Measurements from ENCODE around the gene PRPSAP2.
"Not testable (repeated sequence)": the region's sequence is repeated elsewhere in the genome, so short reads cannot be mapped to it uniquely, and the experiment has no call there.

DNA sequence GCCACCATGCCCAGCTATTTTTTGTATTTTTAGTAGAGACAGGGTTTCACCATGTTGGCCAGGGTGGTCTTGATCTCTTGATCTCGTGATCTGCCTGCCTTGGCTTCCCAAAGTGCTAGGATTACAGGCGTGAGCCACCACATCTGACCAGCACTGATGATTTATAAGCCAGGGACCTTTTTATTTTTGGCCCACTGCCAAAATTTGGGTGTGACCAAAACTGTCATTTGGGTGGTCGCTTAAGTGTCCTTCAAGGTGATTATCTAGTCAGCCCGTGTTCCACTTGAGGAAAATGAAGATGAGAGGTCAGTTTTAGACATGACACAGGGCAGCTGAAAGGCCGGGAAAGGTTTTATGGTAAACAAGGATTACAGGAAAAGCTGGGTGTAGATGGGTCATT lies 7.1 kb downstream of the PRPSAP2 start:
- TF ChIP-seq, protein P1, sequence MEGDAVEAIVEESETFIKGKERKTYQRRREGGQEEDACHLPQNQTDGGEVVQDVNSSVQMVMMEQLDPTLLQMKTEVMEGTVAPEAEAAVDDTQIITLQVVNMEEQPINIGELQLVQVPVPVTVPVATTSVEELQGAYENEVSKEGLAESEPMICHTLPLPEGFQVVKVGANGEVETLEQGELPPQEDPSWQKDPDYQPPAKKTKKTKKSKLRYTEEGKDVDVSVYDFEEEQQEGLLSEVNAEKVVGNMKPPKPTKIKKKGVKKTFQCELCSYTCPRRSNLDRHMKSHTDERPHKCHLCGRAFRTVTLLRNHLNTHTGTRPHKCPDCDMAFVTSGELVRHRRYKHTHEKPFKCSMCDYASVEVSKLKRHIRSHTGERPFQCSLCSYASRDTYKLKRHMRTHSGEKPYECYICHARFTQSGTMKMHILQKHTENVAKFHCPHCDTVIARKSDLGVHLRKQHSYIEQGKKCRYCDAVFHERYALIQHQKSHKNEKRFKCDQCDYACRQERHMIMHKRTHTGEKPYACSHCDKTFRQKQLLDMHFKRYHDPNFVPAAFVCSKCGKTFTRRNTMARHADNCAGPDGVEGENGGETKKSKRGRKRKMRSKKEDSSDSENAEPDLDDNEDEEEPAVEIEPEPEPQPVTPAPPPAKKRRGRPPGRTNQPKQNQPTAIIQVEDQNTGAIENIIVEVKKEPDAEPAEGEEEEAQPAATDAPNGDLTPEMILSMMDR (IDR thresholded peaks at IDR 0.05): not testable (repeated sequence)
- not testable (repeated sequence) for TF ChIP-seq POLR2A (IDR thresholded peaks at IDR 0.05); POLR2AphosphoS5 (IDR thresholded peaks at IDR 0.05; ENCODE audit: insufficient read depth in 1 of 2, low read depth in 1 of 2)

Data from vagina (tissue), 2 donors.